Measurements from ENCODE around the gene DLG3.

DNA sequence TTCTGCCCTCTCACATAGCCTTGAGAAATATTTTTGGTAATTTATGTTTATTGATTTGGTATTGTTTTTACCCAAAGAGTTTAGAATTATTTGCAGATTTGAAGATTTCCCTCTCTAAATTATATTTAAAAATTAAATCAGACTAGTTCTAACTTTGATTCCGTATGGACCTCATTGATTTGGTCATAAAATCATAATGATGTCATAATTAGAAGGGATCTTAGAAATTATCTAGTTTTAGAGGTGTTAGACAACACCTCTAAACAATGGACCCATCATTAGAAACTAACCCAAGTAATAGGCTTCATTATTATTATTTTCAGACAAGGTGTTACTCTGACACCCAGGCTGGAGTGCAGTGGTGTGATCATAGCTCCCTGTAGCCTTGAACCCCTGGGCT is 24.1 kb downstream of the DLG3 start:
- TF ChIP-seq BHLHE40 (IDR thresholded peaks at IDR 0.05; ENCODE audit: low read depth, low read length) (no peak), EP300 (IDR thresholded peaks at IDR 0.05) (no peak), POLR2A (IDR thresholded peaks at IDR 0.05; ENCODE audit: low read length) (no peak), JUN (IDR thresholded peaks at IDR 0.05) (no peak), NPAS2 (CRISPR knock-in tag; IDR thresholded peaks at IDR 0.05; ENCODE audit: borderline replicate concordance) (no peak)
- TF ChIP-seq, protein P1, sequence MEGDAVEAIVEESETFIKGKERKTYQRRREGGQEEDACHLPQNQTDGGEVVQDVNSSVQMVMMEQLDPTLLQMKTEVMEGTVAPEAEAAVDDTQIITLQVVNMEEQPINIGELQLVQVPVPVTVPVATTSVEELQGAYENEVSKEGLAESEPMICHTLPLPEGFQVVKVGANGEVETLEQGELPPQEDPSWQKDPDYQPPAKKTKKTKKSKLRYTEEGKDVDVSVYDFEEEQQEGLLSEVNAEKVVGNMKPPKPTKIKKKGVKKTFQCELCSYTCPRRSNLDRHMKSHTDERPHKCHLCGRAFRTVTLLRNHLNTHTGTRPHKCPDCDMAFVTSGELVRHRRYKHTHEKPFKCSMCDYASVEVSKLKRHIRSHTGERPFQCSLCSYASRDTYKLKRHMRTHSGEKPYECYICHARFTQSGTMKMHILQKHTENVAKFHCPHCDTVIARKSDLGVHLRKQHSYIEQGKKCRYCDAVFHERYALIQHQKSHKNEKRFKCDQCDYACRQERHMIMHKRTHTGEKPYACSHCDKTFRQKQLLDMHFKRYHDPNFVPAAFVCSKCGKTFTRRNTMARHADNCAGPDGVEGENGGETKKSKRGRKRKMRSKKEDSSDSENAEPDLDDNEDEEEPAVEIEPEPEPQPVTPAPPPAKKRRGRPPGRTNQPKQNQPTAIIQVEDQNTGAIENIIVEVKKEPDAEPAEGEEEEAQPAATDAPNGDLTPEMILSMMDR (IDR thresholded peaks at IDR 0.05), result no peak
- TF ChIP-seq, protein P2, sequence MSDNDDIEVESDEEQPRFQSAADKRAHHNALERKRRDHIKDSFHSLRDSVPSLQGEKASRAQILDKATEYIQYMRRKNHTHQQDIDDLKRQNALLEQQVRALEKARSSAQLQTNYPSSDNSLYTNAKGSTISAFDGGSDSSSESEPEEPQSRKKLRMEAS (IDR thresholded peaks at IDR 0.05), result no peak
- TF ChIP-seq, protein P3, sequence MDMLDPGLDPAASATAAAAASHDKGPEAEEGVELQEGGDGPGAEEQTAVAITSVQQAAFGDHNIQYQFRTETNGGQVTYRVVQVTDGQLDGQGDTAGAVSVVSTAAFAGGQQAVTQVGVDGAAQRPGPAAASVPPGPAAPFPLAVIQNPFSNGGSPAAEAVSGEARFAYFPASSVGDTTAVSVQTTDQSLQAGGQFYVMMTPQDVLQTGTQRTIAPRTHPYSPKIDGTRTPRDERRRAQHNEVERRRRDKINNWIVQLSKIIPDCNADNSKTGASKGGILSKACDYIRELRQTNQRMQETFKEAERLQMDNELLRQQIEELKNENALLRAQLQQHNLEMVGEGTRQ (IDR thresholded peaks at IDR 0.05), result no peak
